MCF 10A (cell line): Measurements from ENCODE around the gene NRG3. TPM values are rescaled to one million over a fixed set of nuclear protein-coding genes. Genes with fewer than 3 reads are reported as not detected.
A peak's percentile ranks its signal among the peaks of the same experiment; 100 is the strongest.

Experiments used
- BruUV-seq: library from RNA; stranded (reverse); fragments of 400-500 nt; replicated peaks from 2 replicates; lab custom pipeline; 2021; lab: Mats Ljungman, UMichigan
- CTCF ChIA-PET: fragments of 300-600 bp; sonication (Branson Sonifier 250); formaldehyde crosslinking; extraction: SDS; loops from one replicate; lab custom pipeline; 2021; ENCODE audit warnings: antibody characterized with exemption, inconsistent platforms; lab: Yijun Ruan, JAX
- POLR2A ChIA-PET: fragments of 300-600, 350-650 bp; sonication (Branson Sonifier 250); formaldehyde crosslinking; extraction: SDS; loops from one replicate; lab custom pipeline; 2020; ENCODE audit warnings: antibody characterized with exemption, inconsistent platforms; lab: Yijun Ruan, JAX
- DNase-seq: peaks from one replicate; pipeline ENCODE4 v3.0.0-alpha.2; 2018; ENCODE audit not compliant: unreplicated experiment
- H3K27ac Mint-ChIP-seq: one replicate; pipeline ENCODE4 v1.8.0; 2022; ENCODE audit warnings: mild to moderate bottlenecking, low read depth, mixed read lengths; ENCODE audit not compliant: unreplicated experiment
- H3K27me3 Mint-ChIP-seq: one replicate; pipeline ENCODE4 v1.8.0; 2022; ENCODE audit warnings: mixed read lengths; ENCODE audit not compliant: insufficient read depth, unreplicated experiment
- H3K36me3 Mint-ChIP-seq: one replicate; pipeline ENCODE4 v1.8.0; 2022; ENCODE audit warnings: mild to moderate bottlenecking, moderate library complexity, mixed read lengths; ENCODE audit not compliant: insufficient read depth, unreplicated experiment
- H3K4me1 Mint-ChIP-seq: one replicate; pipeline ENCODE4 v1.8.0; 2022; ENCODE audit warnings: mixed read lengths; ENCODE audit not compliant: insufficient read depth, unreplicated experiment
- H3K4me3 Mint-ChIP-seq: one replicate; pipeline ENCODE4 v1.8.0; 2022; ENCODE audit warnings: mild to moderate bottlenecking, moderate library complexity, mixed read lengths; ENCODE audit not compliant: unreplicated experiment
- H3K9me3 Mint-ChIP-seq: one replicate; pipeline ENCODE4 v1.8.0; 2022; ENCODE audit warnings: mixed read lengths; ENCODE audit not compliant: unreplicated experiment
- CTCF ChIP-seq: fragments of 200-600 bp; IDR thresholded peaks from one replicate; pipeline ENCODE4 v1.8.0; 2022; ENCODE audit warnings: antibody characterized with exemption, mild to moderate bottlenecking; ENCODE audit not compliant: unreplicated experiment
- intact Hi-C: fragments of 100-400 bp; cut with micrococcal nuclease; formaldehyde crosslinking; loops from 2 replicates; pipeline ENCODE4 v1.14.1; 2022
- total RNA-seq: library from RNA; stranded (reverse); gene quantifications from 2 replicates; pipeline ENCODE4 v1.2.3, GENCODE V29; 2022

Gene NRG3
- total RNA-seq, 1 experiment from 2014 or later: not detected

GRCh38 chr10:82277591-82277990 lies 402.6 kb downstream of the NRG3 start:
- Mint-ChIP-seq H3K27me3 (no peaks in the 10 kb centered on the region), H3K9me3 (no peaks in the 10 kb centered on the region), H3K36me3 (no peaks in the 10 kb centered on the region), H3K4me3 (no peak overlapping the region), H3K4me1 (peaks cover 16% of the 10 kb centered on the region), H3K27ac (peak overlapping the region; percentile 17)
- TF ChIP-seq CTCF: no peak
- CTCF ChIA-PET: interaction anchor here (0.6 to 1.1 kb wide), 3 partner anchors 528 to 1594 kb away, joined by 3 to 4 read pairs (median 3); no protein-coding TSS in a partner anchor
- BruUV-seq: no TSS peak
- intact Hi-C loops: no loop called here
- DNase-seq: peak; percentile 22
- POLR2A ChIA-PET: interaction anchor here (0.8 kb wide), 1 partner anchor 36 kb away, joined by 3 read pairs; no protein-coding TSS in a partner anchor

GRCh38 chr10:82278401-82279182 lies 403.6 kb downstream of the NRG3 start:
- no peaks in the 10 kb centered on the region for H3K9me3 Mint-ChIP-seq
- TF ChIP-seq CTCF: no peak
- H3K36me3 Mint-ChIP-seq: no peaks in the 10 kb centered on the region
- POLR2A ChIA-PET: interaction anchor here (0.5 kb wide), 1 partner anchor 153 kb away, joined by 3 read pairs; no protein-coding TSS in a partner anchor
- peak overlapping the region; percentile 10 for H3K4me3 Mint-ChIP-seq
- BruUV-seq: no TSS peak
- intact Hi-C loops: no loop called here
- DNase-seq: no peak
- H3K27ac Mint-ChIP-seq: peak overlapping the region; percentile 17
- peaks cover 22% of the 10 kb centered on the region for H3K4me1 Mint-ChIP-seq
- CTCF ChIA-PET: interaction anchor here (0.6 to 0.7 kb wide), 2 partner anchors 529 to 1865 kb away, joined by 3 read pairs; no protein-coding TSS in a partner anchor
- H3K27me3 Mint-ChIP-seq: no peaks in the 10 kb centered on the region

- POLR2A ChIA-PET: interaction anchor here (0.6 to 1.3 kb wide), 3 partner anchors 12 to 544 kb away, joined by 3 to 4 read pairs (median 3); no protein-coding TSS in a partner anchor
- Mint-ChIP-seq H3K27me3 (no peaks in the 10 kb centered on the region), H3K9me3 (no peaks in the 10 kb centered on the region), H3K4me1 (peaks cover 18% of the 10 kb centered on the region), H3K27ac (no peak overlapping the region), H3K36me3 (no peaks in the 10 kb centered on the region), H3K4me3 (no peak overlapping the region)
- CTCF ChIA-PET: interaction anchor here (0.5 to 0.8 kb wide), 4 partner anchors 8 to 519 kb away, joined by 3 to 4 read pairs (median 3); no protein-coding TSS in a partner anchor
- intact Hi-C loops: no loop called here
- no TSS peak for BruUV-seq
- TF ChIP-seq CTCF: no peak
- peak; percentile 65 for DNase-seq
These were observed 407.9 kb downstream of the NRG3 start for GRCh38 chr10:82282782-82283456.

GRCh38 chr10:82284180-82284579 lies 409.2 kb downstream of the NRG3 start:
- no peaks in the 10 kb centered on the region for H3K27me3 Mint-ChIP-seq
- TF ChIP-seq CTCF: no peak
- ChIA-PET POLR2A (interaction anchor here (1.2 kb wide), 1 partner anchor 16 kb away, joined by 5 read pairs; no protein-coding TSS in a partner anchor), CTCF (no interaction called here)
- BruUV-seq: no TSS peak
- H3K4me1 Mint-ChIP-seq: peaks cover 19% of the 10 kb centered on the region
- intact Hi-C loops: no loop called here
- no peak overlapping the region for H3K27ac Mint-ChIP-seq
- no peak for DNase-seq
- H3K9me3 Mint-ChIP-seq: no peaks in the 10 kb centered on the region
- H3K36me3 Mint-ChIP-seq: no peaks in the 10 kb centered on the region
- H3K4me3 Mint-ChIP-seq: no peak overlapping the region
